Thoracic aorta (tissue), 2 donors: ENCODE data around the gene BOLA3. TPM values are rescaled to one million over a fixed set of nuclear protein-coding genes. Genes with fewer than 3 reads are reported as not detected.

Experiments
- ATAC-seq: fragments of 150-250 bp; one replicate; pipeline ENCODE4 v1.8.0; 2017; ENCODE audit warnings: low read depth; ENCODE audit not compliant: insufficient number of reproducible peaks, low FRiP score
- DNase-seq: peaks from one replicate; pipeline ENCODE4 v3.0.0-alpha.2; 2020; ENCODE audit warnings: low spot score
- H3K27ac ChIP-seq, 2 donors: fragments of 200-600 bp; sonication (generic); 1 replicate in 1 of 2; 2 replicates in 1 of 2; pipeline ENCODE4 v1.5.1; 2016; ENCODE audit warnings: mild to moderate bottlenecking in 2 of 2, moderate library complexity in 2 of 2
- H3K27me3 ChIP-seq: fragments of 200-600 bp; sonication (generic); replicated peaks from 2 replicates; pipeline ENCODE4 v1.6.0; 2016; ENCODE audit warnings: mild to moderate bottlenecking; ENCODE audit not compliant: insufficient read depth
- H3K36me3 ChIP-seq: fragments of 200-600 bp; sonication (generic); one replicate; pipeline ENCODE4 v1.5.1; 2016
- H3K4me1 ChIP-seq, 2 donors: fragments of 200-600 bp; sonication (generic); 1 replicate in 1 of 2; 2 replicates in 1 of 2; pipeline versions ENCODE4 v1.5.1 to v1.6.0; 2016; ENCODE audit warnings: low read depth in 2 of 2, mild to moderate bottlenecking in 1 of 2; ENCODE audit not compliant: control insufficient read depth in 1 of 2
- H3K4me3 ChIP-seq: fragments of 200-600 bp; sonication (generic); 2 replicates; pipeline ENCODE4 v1.5.1; 2016; ENCODE audit warnings: mild to moderate bottlenecking
- H3K9me3 ChIP-seq: fragments of 200-600 bp; sonication (generic); 2 replicates; pipeline ENCODE4 v1.5.1; 2016
- total RNA-seq, 2 donors: library from RNA; depleted of rRNA; stranded (reverse); fragments of >200 nt; gene quantifications; one replicate each; pipeline versions ENCODE4 v1.1.0 to v1.2.3, GENCODE V29; 2016
- TF ChIP-seq, protein P1 (sequence below): fragments of 200-600 bp; sonication (generic); IDR thresholded peaks from one replicate; pipeline ENCODE4 v1.5.1; 2019; ENCODE audit warnings: antibody characterized with exemption

Gene BOLA3
- total RNA-seq, 2 donors from 2014 or later, result 17.2 to 21.1 TPM

- no peaks in the 10 kb centered on the region for H3K4me1 ChIP-seq
- ATAC-seq (no peak), DNase-seq (no peak)
- no peak overlapping the region for H3K27ac ChIP-seq
- H3K36me3 ChIP-seq, result peaks cover 36% of the 10 kb centered on the region
- no peaks in the 10 kb centered on the region for H3K9me3 ChIP-seq
- no peaks in the 10 kb centered on the region for H3K27me3 ChIP-seq
- TF ChIP-seq, protein P1, sequence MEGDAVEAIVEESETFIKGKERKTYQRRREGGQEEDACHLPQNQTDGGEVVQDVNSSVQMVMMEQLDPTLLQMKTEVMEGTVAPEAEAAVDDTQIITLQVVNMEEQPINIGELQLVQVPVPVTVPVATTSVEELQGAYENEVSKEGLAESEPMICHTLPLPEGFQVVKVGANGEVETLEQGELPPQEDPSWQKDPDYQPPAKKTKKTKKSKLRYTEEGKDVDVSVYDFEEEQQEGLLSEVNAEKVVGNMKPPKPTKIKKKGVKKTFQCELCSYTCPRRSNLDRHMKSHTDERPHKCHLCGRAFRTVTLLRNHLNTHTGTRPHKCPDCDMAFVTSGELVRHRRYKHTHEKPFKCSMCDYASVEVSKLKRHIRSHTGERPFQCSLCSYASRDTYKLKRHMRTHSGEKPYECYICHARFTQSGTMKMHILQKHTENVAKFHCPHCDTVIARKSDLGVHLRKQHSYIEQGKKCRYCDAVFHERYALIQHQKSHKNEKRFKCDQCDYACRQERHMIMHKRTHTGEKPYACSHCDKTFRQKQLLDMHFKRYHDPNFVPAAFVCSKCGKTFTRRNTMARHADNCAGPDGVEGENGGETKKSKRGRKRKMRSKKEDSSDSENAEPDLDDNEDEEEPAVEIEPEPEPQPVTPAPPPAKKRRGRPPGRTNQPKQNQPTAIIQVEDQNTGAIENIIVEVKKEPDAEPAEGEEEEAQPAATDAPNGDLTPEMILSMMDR, result no peak
- no peak overlapping the region for H3K4me3 ChIP-seq
Observed at GRCh38 chr2:74096052-74096451, 51.7 kb downstream of the BOLA3 start.

GRCh38 chr2:74095632-74096031 lies 52.1 kb downstream of the BOLA3 start:
- Histone ChIP-seq H3K27me3 (no peaks in the 10 kb centered on the region), H3K4me3 (no peak overlapping the region), H3K9me3 (no peaks in the 10 kb centered on the region), H3K27ac (no peak overlapping the region), H3K36me3 (peaks cover 34% of the 10 kb centered on the region), H3K4me1 (no peaks in the 10 kb centered on the region)
- ATAC-seq (no peak), DNase-seq (no peak)
- TF ChIP-seq, protein P1, result no peak

DNA sequence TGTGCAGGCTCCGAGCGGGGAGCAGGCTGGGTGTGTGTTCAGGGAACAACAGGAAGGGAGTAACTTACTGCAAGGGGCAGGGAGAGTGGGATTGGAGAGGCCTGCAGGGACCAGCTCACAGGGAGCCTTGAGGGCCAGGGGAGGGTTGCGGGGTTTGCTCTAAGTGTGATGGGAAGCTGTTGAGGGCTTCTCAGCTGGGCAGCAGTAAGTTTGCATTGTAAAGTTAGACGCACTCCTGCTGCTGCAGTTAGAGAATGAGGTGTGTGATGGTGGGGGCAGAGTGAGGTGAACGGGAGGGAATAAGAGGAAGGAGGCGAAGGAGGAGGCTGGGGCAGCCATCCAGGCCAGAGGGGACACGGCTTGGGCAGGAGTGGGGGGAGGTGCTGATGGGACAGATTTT lies 53.4 kb downstream of the BOLA3 start:
- DNase-seq, result no peak

DNA sequence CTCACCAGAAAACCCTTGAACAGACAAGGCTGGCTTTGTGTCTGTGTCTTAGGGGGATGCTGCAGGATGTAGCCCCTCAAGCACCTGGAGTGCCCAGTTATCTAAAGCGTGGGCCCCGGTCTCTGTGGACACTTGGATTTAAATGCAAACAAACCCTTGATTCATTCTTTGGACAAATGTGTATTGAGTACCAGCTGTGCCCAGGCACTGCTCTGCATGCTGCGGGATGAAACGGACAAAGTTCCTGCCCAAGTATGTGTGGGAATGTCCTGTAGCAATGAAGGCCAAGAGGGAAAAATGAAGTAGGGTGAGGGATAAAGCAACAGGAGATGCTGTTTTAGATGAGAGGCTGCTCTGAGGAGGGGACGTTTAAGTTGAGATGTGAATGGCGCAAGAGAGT lies 53.9 kb downstream of the BOLA3 start:
- ATAC-seq, result no peak
- peaks cover 35% of the 10 kb centered on the region for H3K36me3 ChIP-seq

More for the DNA sequence above, 53.4 kb downstream of the BOLA3 start:
- Histone ChIP-seq H3K9me3 (no peaks in the 10 kb centered on the region), H3K27me3 (no peaks in the 10 kb centered on the region), H3K27ac (no peak overlapping the region), H3K4me1 (no peaks in the 10 kb centered on the region), H3K36me3 (peaks cover 36% of the 10 kb centered on the region), H3K4me3 (no peak overlapping the region)
- TF ChIP-seq, protein P1, result no peak
- ATAC-seq, result no peak

DNA sequence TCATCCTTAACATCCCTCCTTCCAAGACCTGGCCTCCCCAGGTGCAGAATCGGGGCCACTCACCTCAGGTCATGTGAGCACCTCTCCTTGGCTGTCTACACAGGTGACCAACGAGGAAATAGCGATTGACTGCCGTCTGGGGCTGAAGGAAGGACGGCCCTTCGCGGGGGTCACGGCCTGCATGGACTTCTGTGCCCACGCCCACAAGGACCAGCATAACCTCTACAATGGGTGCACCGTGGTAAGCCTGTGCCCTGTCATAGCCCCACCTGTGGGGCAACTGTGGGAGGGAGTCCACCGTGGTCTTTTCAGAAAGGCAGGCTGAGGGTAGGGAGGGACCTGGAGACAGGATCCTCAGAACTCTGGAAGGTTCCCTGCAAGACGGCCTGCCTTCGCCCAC lies 54.3 kb downstream of the BOLA3 start:
- H3K36me3 ChIP-seq, result peaks cover 35% of the 10 kb centered on the region
- DNase-seq (no peak), ATAC-seq (no peak)
- no peaks in the 10 kb centered on the region for H3K9me3 ChIP-seq
- TF ChIP-seq, protein P1, result no peak
- H3K4me3 ChIP-seq, result no peak overlapping the region
- no peak overlapping the region for H3K27ac ChIP-seq
- no peaks in the 10 kb centered on the region for H3K4me1 ChIP-seq
- no peaks in the 10 kb centered on the region for H3K27me3 ChIP-seq

More for the DNA sequence above, 53.9 kb downstream of the BOLA3 start:
- H3K27me3 ChIP-seq, result no peaks in the 10 kb centered on the region
- no peak overlapping the region for H3K27ac ChIP-seq
- H3K9me3 ChIP-seq, result no peaks in the 10 kb centered on the region
- H3K4me3 ChIP-seq, result no peak overlapping the region
- DNase-seq, result no peak
- H3K4me1 ChIP-seq, result no peaks in the 10 kb centered on the region
- TF ChIP-seq, protein P1, result no peak
